RPMI8226 (cell line): ENCODE results near the gene ZC3H7B.
A peak's percentile ranks its signal among the peaks of the same experiment; 100 is the strongest.

Source experiments
- DNase-seq: peaks from one replicate; pipeline ENCODE4 v3.0.0-alpha.2; 2015

The ZC3H7B gene

DNA sequence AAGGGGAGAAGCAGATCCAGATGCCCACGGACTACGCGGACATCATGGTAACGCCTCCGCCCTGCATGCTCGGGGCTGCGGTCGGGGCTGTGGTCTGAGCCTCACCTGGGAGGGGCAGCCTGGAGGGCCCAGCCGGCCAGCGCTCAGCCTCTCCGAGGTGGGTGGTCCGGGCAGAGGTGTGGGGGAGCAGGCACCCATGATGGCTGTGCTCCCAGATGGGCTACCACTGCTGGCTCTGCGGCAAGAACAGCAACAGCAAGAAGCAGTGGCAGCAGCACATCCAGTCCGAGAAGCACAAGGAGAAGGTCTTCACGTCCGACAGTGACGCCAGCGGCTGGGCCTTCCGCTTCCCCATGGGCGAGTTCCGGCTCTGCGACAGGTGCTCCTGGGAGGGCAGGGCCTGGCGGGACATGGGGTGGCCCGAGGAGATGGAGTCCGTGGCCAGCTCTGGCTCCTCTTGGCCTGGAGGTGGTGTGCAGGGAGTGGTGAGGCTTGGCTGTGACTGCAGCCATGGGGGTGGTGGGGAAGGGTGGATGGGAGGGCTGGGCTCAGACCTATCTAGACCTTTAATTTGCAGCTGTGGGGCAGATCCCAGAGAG, 55.2 kb downstream of the ZC3H7B start:
- no peak for DNase-seq

GRCh38 chr22:41357191-41357590, 55.9 kb downstream of the ZC3H7B start:
- no peak for DNase-seq

GRCh38 chr22:41358927-41359326, 57.6 kb downstream of the ZC3H7B start:
- DNase-seq: no peak

GRCh38 chr22:41359376-41359775, 58.1 kb downstream of the ZC3H7B start:
- DNase-seq: no peak

DNA sequence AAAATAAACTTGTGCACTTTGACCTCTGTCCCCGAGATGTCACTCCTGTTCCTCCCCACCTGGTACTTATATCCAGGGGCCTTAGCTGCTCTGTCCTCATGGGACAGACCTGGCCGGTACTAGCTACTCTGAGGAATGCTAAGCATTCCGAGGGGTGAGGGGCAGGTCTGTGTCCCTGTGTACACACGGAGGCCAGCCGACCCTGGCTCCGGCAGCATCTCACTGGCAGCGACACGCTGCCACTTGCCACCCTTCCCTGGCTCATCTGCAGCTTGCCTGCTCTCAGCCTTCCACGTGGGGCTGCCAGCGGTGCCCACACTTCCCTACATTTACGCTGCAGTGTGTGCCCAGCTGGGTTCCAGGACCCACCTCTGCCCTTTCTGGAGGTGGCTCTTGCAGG, 58.8 kb downstream of the ZC3H7B start:
- DNase-seq: no peak

- no peak for DNase-seq
Observed at GRCh38 chr22:41361716-41362310, 60.5 kb downstream of the ZC3H7B start.

DNA sequence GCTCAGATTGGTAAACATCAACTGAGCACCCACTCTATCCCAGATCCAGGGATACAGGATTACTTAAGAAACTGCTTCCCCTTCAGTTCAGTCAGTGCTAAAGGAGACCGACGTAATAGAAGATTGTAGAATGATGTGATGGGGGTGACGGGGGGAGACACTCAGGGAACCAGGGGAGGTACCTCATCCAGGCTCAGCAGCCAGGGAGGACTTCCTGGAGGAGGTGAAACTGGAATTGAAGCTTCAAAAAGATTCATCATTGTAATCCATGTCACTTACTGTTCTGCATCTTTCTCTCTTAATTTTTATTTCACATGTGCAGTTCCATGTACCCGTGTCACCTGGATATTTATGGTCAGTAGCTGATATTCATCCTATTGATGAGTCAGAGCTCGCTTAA, 61.3 kb downstream of the ZC3H7B start:
- no peak for DNase-seq

DNA sequence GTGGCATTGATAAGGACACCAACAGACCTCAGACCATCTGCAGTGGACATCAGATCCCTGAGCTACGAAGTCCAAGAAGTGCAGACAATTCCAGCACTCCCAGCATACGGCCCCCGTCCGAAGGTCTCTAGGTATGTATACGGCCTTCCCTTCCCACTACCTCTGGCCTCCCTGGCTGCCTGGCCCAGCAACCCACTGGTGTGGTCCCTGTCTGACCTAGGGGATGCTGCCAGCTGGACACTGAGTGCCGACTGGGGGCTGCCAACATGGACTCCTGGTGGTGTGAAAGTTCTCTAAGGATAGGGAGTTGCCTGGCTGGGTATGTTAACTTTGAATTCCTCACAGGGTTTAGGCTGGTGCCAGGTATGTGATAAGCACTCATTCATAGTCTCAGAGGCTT, 62.9 kb downstream of the ZC3H7B start:
- no peak for DNase-seq

DNA sequence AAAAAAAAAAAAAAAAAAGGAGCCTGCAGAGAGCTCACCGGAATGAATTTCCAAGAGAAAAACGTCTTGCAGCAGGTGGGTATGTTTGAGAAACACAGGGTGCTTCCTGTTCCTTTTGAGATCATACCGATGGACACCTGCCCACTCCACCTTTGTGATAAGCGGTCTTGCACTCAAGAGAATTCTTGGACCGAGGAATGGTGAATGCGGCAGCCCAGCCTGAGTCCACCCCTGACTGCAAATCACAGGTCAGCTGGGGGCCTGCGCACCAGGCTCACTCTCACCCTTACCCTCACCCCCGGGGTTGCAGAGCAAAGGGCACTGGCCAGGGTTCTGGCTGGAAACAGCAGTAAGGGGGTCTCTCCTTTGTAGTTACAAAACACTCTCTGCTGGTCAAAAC, 63.6 kb downstream of the ZC3H7B start:
- no peak for DNase-seq

DNA sequence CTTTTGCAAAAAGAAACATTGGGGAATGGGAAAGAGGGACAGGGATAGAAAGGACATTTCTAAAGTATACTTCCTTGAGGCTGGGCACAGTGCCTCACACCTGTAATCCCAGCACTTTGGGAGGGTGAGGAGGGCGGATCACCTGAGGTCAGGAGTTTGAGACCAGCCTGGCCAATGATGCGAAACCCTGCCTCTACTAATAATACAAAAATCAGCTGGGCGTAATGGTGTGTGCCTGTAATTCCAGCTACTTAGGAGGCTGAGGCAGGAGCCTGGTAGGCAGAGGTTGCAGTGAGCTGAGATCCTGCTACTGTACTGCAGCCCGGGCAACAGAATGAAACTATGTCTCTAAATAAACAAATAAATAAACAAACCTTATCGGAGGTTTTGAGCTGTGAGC, 64.1 kb downstream of the ZC3H7B start:
- no peak for DNase-seq

GRCh38 chr22:41366323-41367029, 65.2 kb downstream of the ZC3H7B start:
- DNase-seq: no peak

DNA sequence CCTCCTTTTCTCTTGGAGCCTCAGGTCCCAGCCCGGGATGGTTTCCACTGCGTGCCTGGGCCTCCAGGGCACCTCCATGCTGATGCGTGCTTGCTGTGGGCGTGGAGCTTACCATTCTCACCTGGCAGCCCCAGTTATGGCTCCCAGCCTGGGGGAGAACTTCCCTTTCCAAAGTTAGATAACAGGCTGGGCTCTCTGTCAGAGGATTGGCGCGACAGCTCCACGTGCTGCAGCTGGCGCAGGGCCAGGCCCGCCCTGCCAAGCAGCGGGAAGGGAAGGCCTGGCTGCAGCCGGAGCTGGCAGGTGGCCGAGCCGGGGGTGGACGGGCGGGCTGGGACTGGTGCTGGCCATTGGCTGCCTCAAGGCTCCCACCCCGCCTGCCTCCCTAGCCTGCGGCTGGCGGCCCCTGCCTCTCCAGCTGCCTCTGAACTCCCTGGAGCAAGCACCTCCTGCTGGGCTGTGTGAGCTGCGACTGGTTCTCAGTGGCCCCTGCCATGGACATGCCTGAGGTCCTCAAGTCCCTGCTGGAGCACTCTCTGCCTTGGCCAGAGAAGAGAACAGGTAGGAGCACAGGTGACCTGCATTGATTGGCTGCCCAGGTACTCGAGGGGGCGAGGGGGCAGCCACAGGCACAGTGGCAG, 65.8 kb downstream of the ZC3H7B start:
- peak; percentile 96 for DNase-seq

DNA sequence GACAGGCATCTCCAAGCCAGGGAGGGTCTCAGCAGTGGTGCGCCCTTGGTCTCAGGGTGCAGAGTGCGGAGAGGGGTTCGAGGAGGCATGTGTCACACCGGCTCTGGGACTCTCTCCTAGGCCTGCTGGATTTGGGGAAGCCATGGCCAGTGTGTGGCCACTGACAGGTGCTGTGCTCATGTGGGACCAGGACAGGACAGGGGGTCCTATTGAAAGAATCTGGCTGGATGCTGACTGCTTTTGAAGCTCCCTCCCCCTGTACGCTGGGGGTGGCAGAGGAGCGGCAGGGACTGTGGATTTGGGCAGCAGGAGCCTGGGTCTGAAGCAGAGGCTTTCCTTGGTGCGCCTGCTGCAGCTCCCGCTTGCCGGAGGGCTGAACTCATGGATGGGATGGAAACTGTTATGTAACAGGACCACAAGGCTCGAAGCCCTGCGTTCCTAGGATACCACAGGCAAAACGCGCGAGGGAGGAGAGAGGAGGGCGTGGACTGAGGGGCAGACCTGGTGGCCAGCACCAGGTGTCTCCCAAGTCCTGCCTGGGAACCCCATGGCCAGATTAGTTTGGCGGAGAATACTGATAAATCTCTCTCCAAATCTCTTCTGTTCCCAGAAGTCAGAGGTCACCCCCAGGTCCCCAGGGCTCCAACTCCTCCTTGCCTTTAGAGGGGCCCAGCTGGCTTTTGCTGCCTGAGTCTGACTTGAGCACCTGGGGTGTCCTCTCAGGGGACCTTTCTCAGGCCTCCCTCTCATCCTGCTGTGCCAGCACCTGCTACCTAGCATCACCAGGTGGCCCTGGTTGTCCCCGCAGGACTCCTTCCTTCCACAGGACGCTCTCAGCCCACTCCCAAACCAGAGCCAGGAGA, 66.6 kb downstream of the ZC3H7B start:
- peak; percentile 18 for DNase-seq

GRCh38 chr22:41368543-41369423, 67.5 kb downstream of the ZC3H7B start:
- no peak for DNase-seq

DNA sequence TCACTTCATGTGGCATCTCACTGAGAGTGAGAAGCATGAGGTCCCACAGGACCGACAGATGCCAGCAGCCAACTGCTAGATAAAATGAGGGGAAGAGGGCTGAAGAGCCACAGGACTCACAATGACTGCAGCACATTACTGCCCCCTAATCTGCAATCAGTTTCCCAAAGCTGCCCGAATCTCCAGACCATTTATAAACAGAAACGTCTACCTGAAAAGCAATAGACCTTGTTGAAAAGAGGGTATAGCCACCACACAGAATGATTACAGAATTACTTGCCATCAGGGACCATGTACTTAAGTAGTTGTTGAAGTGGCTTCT, 68.1 kb downstream of the ZC3H7B start:
- no peak for DNase-seq

DNA sequence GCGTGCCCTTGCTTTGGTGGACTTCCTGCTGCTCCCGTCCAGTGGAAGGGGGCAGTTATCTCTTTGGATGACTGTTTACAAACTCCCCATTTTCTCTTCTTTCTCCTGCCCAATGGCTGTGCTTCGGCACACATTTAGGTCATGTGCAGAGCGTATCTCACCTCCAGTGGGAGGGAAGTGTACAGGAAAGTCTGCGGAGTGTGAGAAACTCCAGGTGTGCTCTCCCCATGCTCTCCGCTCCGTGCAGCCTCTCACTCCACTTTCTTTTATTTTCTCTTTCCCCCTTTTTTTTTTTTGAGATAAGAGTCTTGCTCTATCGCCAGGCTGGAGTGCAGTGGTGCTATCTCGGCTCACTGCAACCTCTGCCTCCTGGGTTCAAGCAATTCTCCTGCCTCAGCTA, 68.5 kb downstream of the ZC3H7B start:
- no peak for DNase-seq

- no peak for DNase-seq
Observed at GRCh38 chr22:41377846-41378245, 76.5 kb downstream of the ZC3H7B start.

- DNase-seq: no peak
Observed at GRCh38 chr22:41380993-41381328, 79.6 kb downstream of the ZC3H7B start.

GRCh38 chr22:41381329-41382097, 80.2 kb downstream of the ZC3H7B start, which contains the start of gene TEF:
TSS of gene TEF (plus strand) at chr22:41381942. CDS start at chr22:41382045, 103 bp downstream.
- DNase-seq: peak; percentile 98

DNA sequence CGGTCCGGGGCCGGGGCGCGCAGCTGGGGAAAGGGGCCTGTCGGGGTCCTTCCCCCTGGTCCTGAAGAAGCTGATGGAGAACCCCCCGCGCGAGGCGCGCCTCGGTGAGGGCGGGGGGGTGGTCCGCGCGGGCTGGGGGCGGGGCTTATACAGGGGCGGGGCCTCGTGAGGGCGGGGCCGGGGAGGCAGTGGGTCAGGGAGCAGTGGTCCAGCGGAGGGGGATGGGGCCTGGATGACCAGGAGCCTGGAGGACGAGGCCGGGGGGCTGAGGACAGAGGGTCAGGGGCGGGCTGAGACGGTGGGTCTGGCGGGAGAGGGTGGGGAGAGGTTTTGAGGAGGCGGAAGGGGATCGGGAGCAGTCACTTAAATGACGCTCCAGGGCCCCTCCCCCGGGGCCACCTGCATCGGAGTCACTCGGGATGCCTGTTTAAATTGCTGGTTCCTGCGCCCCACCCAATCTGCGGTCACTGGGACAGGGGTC, 80.8 kb downstream of the ZC3H7B start:
- DNase-seq: peak; percentile 60

DNA sequence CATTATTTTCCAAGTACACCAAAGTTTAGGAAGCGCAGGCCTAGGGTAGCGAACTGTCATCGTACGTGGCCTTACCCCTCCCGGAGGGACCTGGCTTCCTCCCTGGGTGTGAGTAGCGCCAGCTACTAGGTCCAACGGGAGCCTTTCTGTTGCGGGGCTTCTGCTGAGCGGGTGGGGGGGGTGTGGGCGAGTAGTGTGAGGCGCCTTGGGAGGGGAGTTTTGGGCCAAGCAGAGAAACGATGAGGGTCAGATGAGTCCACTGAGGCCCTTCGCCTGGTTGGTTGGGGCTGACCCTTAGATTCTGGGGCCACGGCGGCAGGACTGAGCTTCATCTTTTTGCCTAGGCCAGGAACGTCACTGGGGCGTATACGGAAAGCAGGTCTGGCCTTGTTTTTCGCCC, 81.3 kb downstream of the ZC3H7B start:
- DNase-seq: no peak
